Loucy (cell line): Measurements from ENCODE around the gene WNT3.

Experiments used
- CTCF ChIP-seq: fragments of 200-600 bp; sonication (generic); conservative IDR thresholded peaks from 2 replicates; pipeline ENCODE4 v1.5.1; 2014; ENCODE audit warnings: mild to moderate bottlenecking, antibody characterized with exemption, low read length
- EZH2phosphoT487 ChIP-seq: fragments of 200-600 bp; IDR thresholded peaks from 2 replicates; pipeline ENCODE4 v1.6.1; 2018; ENCODE audit warnings: antibody characterized with exemption, mild to moderate bottlenecking, moderate library complexity, borderline replicate concordance

- TF ChIP-seq CTCF, result no peak
- no peak for TF ChIP-seq EZH2phosphoT487
Observed at GRCh38 chr17:46796956-46797530, 21.4 kb downstream of the WNT3 start.
